Measurements from ENCODE around the gene ZCCHC3.

Gene ZCCHC3

GRCh38 chr20:278607-279571 is 18.5 kb upstream of the ZCCHC3 start:
- no peak for TF ChIP-seq CTCF (conservative IDR thresholded peaks at IDR 0.05; ENCODE audit: control insufficient read depth, insufficient read depth, low read depth, low read length)
- no peak for DNase-seq (ENCODE audit: low read depth)

GRCh38 chr20:284172-284571 is 13.2 kb upstream of the ZCCHC3 start:
- DNase-seq (ENCODE audit: low read depth): no peak
- TF ChIP-seq CTCF (conservative IDR thresholded peaks at IDR 0.05; ENCODE audit: control insufficient read depth, insufficient read depth, low read depth, low read length): no peak
- H3K4me3 ChIP-seq (ENCODE audit: control insufficient read depth, low read depth, low read length): no peak overlapping the region

More at GRCh38 chr20:278607-279571, 18.5 kb upstream of the ZCCHC3 start:
- H3K4me3 ChIP-seq (ENCODE audit: control insufficient read depth, low read depth, low read length): no peak overlapping the region

GRCh38 chr20:286508-286907 is 10.9 kb upstream of the ZCCHC3 start:
- DNase-seq (ENCODE audit: low read depth): no peak
- no peak for TF ChIP-seq CTCF (conservative IDR thresholded peaks at IDR 0.05; ENCODE audit: control insufficient read depth, insufficient read depth, low read depth, low read length)
- no peak overlapping the region for H3K4me3 ChIP-seq (ENCODE audit: control insufficient read depth, low read depth, low read length)

- no peak overlapping the region for H3K4me3 ChIP-seq (ENCODE audit: control insufficient read depth, low read depth, low read length)
- no peak for TF ChIP-seq CTCF (conservative IDR thresholded peaks at IDR 0.05; ENCODE audit: control insufficient read depth, insufficient read depth, low read depth, low read length)
- no peak for DNase-seq (ENCODE audit: low read depth)
These were observed 8.2 kb upstream of the ZCCHC3 start for GRCh38 chr20:288956-289692.

- TF ChIP-seq CTCF (conservative IDR thresholded peaks at IDR 0.05; ENCODE audit: control insufficient read depth, insufficient read depth, low read depth, low read length): no peak
- DNase-seq (ENCODE audit: low read depth): no peak
- peak overlapping the region; percentile 91 for H3K4me3 ChIP-seq (ENCODE audit: control insufficient read depth, low read depth, low read length)
These were observed 7.7 kb upstream of the ZCCHC3 start for GRCh38 chr20:289693-290083.

GRCh38 chr20:290084-290831 is 7.1 kb upstream of the ZCCHC3 start, which contains the start of gene C20orf96:
C20orf96 (minus strand) TSS chr20:290750; CDS start chr20:290610, 140 bp downstream.
- TF ChIP-seq CTCF (conservative IDR thresholded peaks at IDR 0.05; ENCODE audit: control insufficient read depth, insufficient read depth, low read depth, low read length): peak; percentile 47
- peak; percentile 96 for DNase-seq (ENCODE audit: low read depth)
- peak within 1 kb of the TSS; percentile 91 for H3K4me3 ChIP-seq (ENCODE audit: control insufficient read depth, low read depth, low read length)
